PC-9 (cell line): Measurements from ENCODE around the gene SERPING1. TPM values are rescaled to one million over a fixed set of nuclear protein-coding genes. Genes with fewer than 3 reads are reported as not detected.

ENCODE experiments used
- BruUV-seq: library from RNA; stranded (reverse); fragments of 400-500 nt; replicated peaks from 2 replicates; lab custom pipeline; 2021; lab: Mats Ljungman, UMichigan
- CTCF ChIA-PET: fragments of 300-600 bp; sonication (Branson Sonifier 250); formaldehyde crosslinking; loops from one replicate; lab custom pipeline; 2022; ENCODE audit warnings: antibody characterized with exemption; lab: Charles Lee
- POLR2A ChIA-PET: fragments of 300-600 bp; sonication (Branson Sonifier 250); formaldehyde crosslinking; loops from one replicate; lab custom pipeline; 2022; ENCODE audit warnings: antibody characterized with exemption; ENCODE audit not compliant: unreplicated experiment; lab: Charles Lee
- DNase-seq, 2 experiments: peaks; one replicate each; pipeline versions ENCODE4 v3.0.0 to v3.0.0-alpha.2; 2015 to 2022; ENCODE audit warnings: mixed read lengths in 1 of 2
- H2AFZ ChIP-seq: fragments of 200-600 bp; sonication (generic); 2 replicates; pipeline ENCODE4 v1.8.1; 2017; ENCODE audit warnings: antibody characterized with exemption
- H3F3A ChIP-seq: fragments of 200-600 bp; sonication (generic); 2 replicates; pipeline ENCODE4 v1.8.1; 2017; ENCODE audit warnings: antibody characterized with exemption, mild to moderate bottlenecking, low read depth; ENCODE audit not compliant: insufficient read depth
- H3K27ac ChIP-seq: fragments of 200-600 bp; sonication (generic); 2 replicates; pipeline ENCODE4 v1.6.1; 2016; ENCODE audit warnings: mixed run types
- H3K27me3 ChIP-seq: fragments of 200-600 bp; sonication (generic); 2 replicates; pipeline ENCODE4 v1.6.1; 2016; ENCODE audit warnings: low read depth, mixed run types; ENCODE audit not compliant: insufficient read depth
- H3K36me3 ChIP-seq: fragments of 200-600 bp; sonication (generic); 2 replicates; pipeline ENCODE4 v1.6.1; 2016; ENCODE audit warnings: low read depth, mixed run types
- H3K4me1 ChIP-seq: fragments of 200-600 bp; sonication (generic); replicated peaks from 2 replicates; pipeline ENCODE4 v1.6.1; 2016; ENCODE audit warnings: mixed run types; ENCODE audit not compliant: insufficient read depth
- H3K4me2 ChIP-seq: fragments of 200-600 bp; sonication (generic); 2 replicates; pipeline ENCODE4 v1.6.1; 2017; ENCODE audit warnings: mixed run types
- H3K4me3 ChIP-seq: fragments of 200-600 bp; sonication (generic); 2 replicates; pipeline ENCODE4 v1.6.1; 2016; ENCODE audit warnings: mixed run types
- H3K79me2 ChIP-seq: fragments of 200-600 bp; sonication (generic); 2 replicates; pipeline ENCODE4 v1.6.1; 2017; ENCODE audit warnings: low read depth, mixed run types
- H3K9me2 ChIP-seq: fragments of 200-600 bp; sonication (generic); 2 replicates; pipeline ENCODE4 v1.8.1; 2017; ENCODE audit warnings: mild to moderate bottlenecking; ENCODE audit not compliant: insufficient read depth
- H3K9me3 ChIP-seq: fragments of 200-600 bp; sonication (generic); 2 replicates; pipeline ENCODE4 v1.8.1; 2016; ENCODE audit warnings: low read depth; ENCODE audit not compliant: insufficient read depth
- H4K20me1 ChIP-seq: fragments of 200-600 bp; sonication (generic); 2 replicates; pipeline ENCODE4 v1.8.1; 2017; ENCODE audit not compliant: insufficient read depth
- CTCF ChIP-seq: fragments of 200-600 bp; sonication (generic); conservative IDR thresholded peaks from 2 replicates; pipeline ENCODE4 v1.6.1; 2017; ENCODE audit warnings: mixed run types, antibody characterized with exemption, mild to moderate bottlenecking, moderate library complexity
- EZH2 ChIP-seq: fragments of 200-600 bp; sonication (generic); IDR thresholded peaks from 2 replicates; pipeline ENCODE4 v1.8.0; 2017; ENCODE audit warnings: antibody characterized with exemption, low read depth
- intact Hi-C: fragments of 100-400 bp; cut with micrococcal nuclease; formaldehyde crosslinking; loops from one replicate; pipeline ENCODE4 v1.10.0; 2022; ENCODE audit not compliant: unreplicated experiment
- total RNA-seq: library from RNA; stranded (reverse); gene quantifications from 2 replicates; pipeline ENCODE4 v1.2.3, GENCODE V29; 2021

Gene SERPING1
- total RNA-seq, 1 experiment from 2014 or later, result 3.1 TPM

GRCh38 chr11:57610170-57610569 is 12.7 kb downstream of the SERPING1 start:
- intact Hi-C loops, result no loop called here
- H3K27me3 ChIP-seq, result peaks cover 91% of the 10 kb centered on the region

GRCh38 chr11:57614234-57614772 is 16.8 kb downstream of the SERPING1 start:
- ChIA-PET POLR2A (interaction anchor here (0.6 kb wide), 1 partner anchor 625 kb away, joined by 7 read pairs; no protein-coding TSS in a partner anchor), CTCF (no interaction called here)
- H3K4me2 ChIP-seq, result no peak overlapping the region
- no peaks in the 10 kb centered on the region for H3K9me2 ChIP-seq
- no peak for TF ChIP-seq CTCF
- no peak for TF ChIP-seq EZH2
- no peaks in the 10 kb centered on the region for H3K79me2 ChIP-seq
- intact Hi-C loops, result no loop called here
- H3F3A ChIP-seq, result no peaks in the 10 kb centered on the region
- H4K20me1 ChIP-seq, result no peaks in the 10 kb centered on the region
- H3K4me3 ChIP-seq, result no peak overlapping the region
- no peak overlapping the region for H2AFZ ChIP-seq
- no TSS peak for BruUV-seq
- H3K27me3 ChIP-seq, result peaks cover 61% of the 10 kb centered on the region
- H3K36me3 ChIP-seq, result no peaks in the 10 kb centered on the region
- no peaks in the 10 kb centered on the region for H3K9me3 ChIP-seq
- no peaks in the 10 kb centered on the region for H3K4me1 ChIP-seq
- DNase-seq, result no peak
- H3K27ac ChIP-seq, result no peak overlapping the region

More at GRCh38 chr11:57610170-57610569, 12.7 kb downstream of the SERPING1 start:
- Histone ChIP-seq H3K9me2 (no peaks in the 10 kb centered on the region), H3K4me3 (no peak overlapping the region), H3K36me3 (no peaks in the 10 kb centered on the region), H3K27ac (no peak overlapping the region), H3K79me2 (no peaks in the 10 kb centered on the region), H3K4me1 (no peaks in the 10 kb centered on the region), H3K9me3 (no peaks in the 10 kb centered on the region), H3K4me2 (no peak overlapping the region), H3F3A (no peaks in the 10 kb centered on the region), H4K20me1 (no peaks in the 10 kb centered on the region), H2AFZ (no peak overlapping the region)
- BruUV-seq, result no TSS peak
- DNase-seq, result no peak
- ChIA-PET CTCF (interaction anchor here (0.7 kb wide), 1 partner anchor 15 kb away, joined by 4 read pairs; no protein-coding TSS in a partner anchor), POLR2A (no interaction called here)
- no peak for TF ChIP-seq CTCF
- no peak for TF ChIP-seq EZH2

- no TSS peak for BruUV-seq
- Histone ChIP-seq H3K4me3 (no peak overlapping the region), H3K9me2 (no peaks in the 10 kb centered on the region), H3K36me3 (no peaks in the 10 kb centered on the region), H3K27ac (no peak overlapping the region), H3K9me3 (no peaks in the 10 kb centered on the region; the same call in 1 of the 2 replicates), H2AFZ (no peak overlapping the region), H3K79me2 (no peaks in the 10 kb centered on the region), H3K4me2 (no peak overlapping the region), H3K27me3 (peaks cover 54% of the 10 kb centered on the region), H3K4me1 (no peaks in the 10 kb centered on the region), H4K20me1 (no peaks in the 10 kb centered on the region), H3F3A (no peaks in the 10 kb centered on the region)
- intact Hi-C loops, result no loop called here
- TF ChIP-seq EZH2 (no peak), CTCF (no peak)
- CTCF ChIA-PET, result interaction anchor here (0.6 kb wide), 1 partner anchor 27 kb away, joined by 3 read pairs; no protein-coding TSS in a partner anchor
- DNase-seq, result no peak
- POLR2A ChIA-PET, result interaction anchor here (0.6 kb wide), 1 partner anchor 624 kb away, joined by 7 read pairs; no protein-coding TSS in a partner anchor
Measured at GRCh38 chr11:57615308-57615707, 17.8 kb downstream of the SERPING1 start.
